MM.1S (cell line): ENCODE data around the gene TMCO6.

Source experiments
- EZH2 ChIP-seq: fragments of 300-600 bp; sonication (generic); optimal IDR thresholded peaks from 2 replicates; pipeline ENCODE3; 2017; ENCODE audit warnings: low read depth, mild to moderate bottlenecking, antibody characterized with exemption, low read length, mixed read lengths
- EZH2phosphoT487 ChIP-seq: fragments of 300-600 bp; sonication (generic); IDR thresholded peaks from 2 replicates; pipeline ENCODE4 v1.6.1; 2018; ENCODE audit warnings: antibody characterized with exemption, low read length
- TF ChIP-seq, protein P1 (sequence below): fragments of 300-600 bp; sonication (generic); IDR thresholded peaks from 2 replicates; pipeline ENCODE4 v1.5.1; 2016; ENCODE audit warnings: antibody characterized with exemption, low read length, mixed read lengths

DNA sequence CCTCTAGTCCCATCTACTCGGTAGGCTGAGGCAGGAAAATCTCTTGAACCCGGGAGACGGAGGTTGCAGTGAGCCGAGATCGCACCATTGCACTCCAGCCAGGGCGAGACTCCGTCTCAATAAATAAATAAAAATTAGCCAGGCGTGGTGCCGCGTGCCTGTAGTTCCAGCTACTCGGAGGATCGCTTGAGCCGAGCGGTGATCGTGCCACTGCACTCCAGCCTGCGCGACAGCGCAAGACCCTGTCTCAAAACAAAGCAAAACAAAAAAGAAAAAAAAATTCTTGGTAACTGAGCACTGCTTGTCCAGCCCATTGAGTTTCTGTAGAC is 24.7 kb downstream of the TMCO6 start:
- TF ChIP-seq, protein P1, sequence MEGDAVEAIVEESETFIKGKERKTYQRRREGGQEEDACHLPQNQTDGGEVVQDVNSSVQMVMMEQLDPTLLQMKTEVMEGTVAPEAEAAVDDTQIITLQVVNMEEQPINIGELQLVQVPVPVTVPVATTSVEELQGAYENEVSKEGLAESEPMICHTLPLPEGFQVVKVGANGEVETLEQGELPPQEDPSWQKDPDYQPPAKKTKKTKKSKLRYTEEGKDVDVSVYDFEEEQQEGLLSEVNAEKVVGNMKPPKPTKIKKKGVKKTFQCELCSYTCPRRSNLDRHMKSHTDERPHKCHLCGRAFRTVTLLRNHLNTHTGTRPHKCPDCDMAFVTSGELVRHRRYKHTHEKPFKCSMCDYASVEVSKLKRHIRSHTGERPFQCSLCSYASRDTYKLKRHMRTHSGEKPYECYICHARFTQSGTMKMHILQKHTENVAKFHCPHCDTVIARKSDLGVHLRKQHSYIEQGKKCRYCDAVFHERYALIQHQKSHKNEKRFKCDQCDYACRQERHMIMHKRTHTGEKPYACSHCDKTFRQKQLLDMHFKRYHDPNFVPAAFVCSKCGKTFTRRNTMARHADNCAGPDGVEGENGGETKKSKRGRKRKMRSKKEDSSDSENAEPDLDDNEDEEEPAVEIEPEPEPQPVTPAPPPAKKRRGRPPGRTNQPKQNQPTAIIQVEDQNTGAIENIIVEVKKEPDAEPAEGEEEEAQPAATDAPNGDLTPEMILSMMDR: no peak
- TF ChIP-seq EZH2 (no peak), EZH2phosphoT487 (no peak)
